Panc1 (cell line): ENCODE data around the gene ERLEC1. TPM values are rescaled to one million over a fixed set of nuclear protein-coding genes. Genes with fewer than 3 reads are reported as not detected.

Experiments
- ATAC-seq: fragments of 200-7000 bp; cut with Tn5 transposase; 2 replicates; pipeline ENCODE4 v1.9.1; 2020; ENCODE audit warnings: mild to moderate bottlenecking, moderate library complexity
- BruUV-seq: library from RNA; stranded (reverse); fragments of 400-500 nt; replicated peaks from 2 replicates; lab custom pipeline; 2021; lab: Mats Ljungman, UMichigan
- CTCF ChIA-PET: fragments of 300-600 bp; sonication (Branson Sonifier 250); formaldehyde crosslinking; loops from one replicate; lab custom pipeline; 2022; ENCODE audit warnings: antibody characterized with exemption; lab: Charles Lee
- POLR2A ChIA-PET: fragments of 300-600 bp; sonication (Branson Sonifier 250); formaldehyde crosslinking; loops from one replicate; lab custom pipeline; 2022; ENCODE audit warnings: antibody characterized with exemption; lab: Charles Lee
- DNase-seq: peaks from one replicate; pipeline ENCODE4 v3.0.0-alpha.2; 2010; ENCODE audit warnings: low read depth, low spot score
- H3K27ac ChIP-seq: 2 replicates; pipeline ENCODE4 v1.5.1; 2011; ENCODE audit warnings: mild to moderate bottlenecking, low read length, inconsistent platforms
- H3K27me3 ChIP-seq: fragments of 200-500 bp; sonication (Bioruptor generic); 2 replicates; pipeline ENCODE4 v1.6.0; 2014; ENCODE audit warnings: low read length, inconsistent platforms; ENCODE audit not compliant: control insufficient read depth, insufficient read depth
- H3K36me3 ChIP-seq: fragments of 200-500 bp; sonication (Bioruptor generic); 2 replicates; pipeline ENCODE4 v1.5.1; 2014; ENCODE audit warnings: inconsistent platforms, mild to moderate bottlenecking, low read length, moderate library complexity; ENCODE audit not compliant: control insufficient read depth, insufficient read depth
- H3K4me1 ChIP-seq: 2 replicates; pipeline ENCODE4 v1.5.1; 2011; ENCODE audit warnings: inconsistent platforms, mild to moderate bottlenecking, low read length, moderate library complexity; ENCODE audit not compliant: control insufficient read depth, insufficient read depth
- H3K4me3 ChIP-seq, 2 experiments: 2 replicates each; pipeline ENCODE4 v1.5.1; 2011 to 2012; ENCODE audit warnings: low read depth in 2 of 2, low read length in 2 of 2, mild to moderate bottlenecking in 2 of 2, inconsistent platforms in 1 of 2, moderate library complexity in 1 of 2
- H3K9me3 ChIP-seq: fragments of 200-500 bp; sonication (Bioruptor generic); 2 replicates; pipeline ENCODE4 v1.5.1; 2014; ENCODE audit warnings: low read depth, mild to moderate bottlenecking, inconsistent platforms, low read length, moderate library complexity; ENCODE audit not compliant: control insufficient read depth, insufficient read depth
- CTCF ChIP-seq: fragments of 450-650 bp; IDR thresholded peaks from 2 replicates; pipeline ENCODE4 v1.5.1; 2017; ENCODE audit warnings: mild to moderate bottlenecking
- POLR2AphosphoS5 ChIP-seq: IDR thresholded peaks from 2 replicates; pipeline ENCODE4 v1.6.1; 2012; ENCODE audit warnings: mild to moderate bottlenecking, low read depth, low read length, moderate library complexity
- REST ChIP-seq, 2 experiments: IDR thresholded peaks; 2 replicates each; pipeline ENCODE4 v1.6.1; 2011 to 2012; ENCODE audit warnings: low read depth in 2 of 2, control low read depth in 1 of 2, low read length in 1 of 2, mild to moderate bottlenecking in 1 of 2, moderate library complexity in 1 of 2; ENCODE audit not compliant: insufficient read depth in 1 of 2
- SIN3A ChIP-seq: IDR thresholded peaks from 2 replicates; pipeline ENCODE4 v1.6.1; 2012; ENCODE audit warnings: low read depth, mild to moderate bottlenecking, low read length, moderate library complexity, borderline replicate concordance; ENCODE audit not compliant: insufficient read depth
- TCF7L2 ChIP-seq: IDR thresholded peaks from 2 replicates; pipeline ENCODE4 v1.6.1; 2011; ENCODE audit warnings: mild to moderate bottlenecking, low read depth, low read length, inconsistent platforms
- in situ Hi-C: cut with HindIII; loops from 2 replicates; pipeline ENCODE4 v1.10.0; 2016; ENCODE audit warnings: low sequenced_read_pairs, low pct_unique_long_range_greater_than_20kb
- intact Hi-C: fragments of 100-400 bp; cut with micrococcal nuclease; formaldehyde crosslinking; loops from one replicate; pipeline ENCODE4 v1.10.0; 2022; ENCODE audit not compliant: unreplicated experiment
- total RNA-seq: library from RNA; stranded (reverse); gene quantifications from one replicate; pipeline ENCODE4 v1.2.1, GENCODE V29; 2021; ENCODE audit not compliant: unreplicated experiment

Gene ERLEC1
- total RNA-seq, 1 experiment from 2014 or later: 43.9 TPM

GRCh38 chr2:53777134-53777533, 9.7 kb upstream of the ERLEC1 start:
- DNase-seq (no peak), ATAC-seq (no peak)

GRCh38 chr2:53778536-53779162, 8.2 kb upstream of the ERLEC1 start:
- no peak overlapping the region for H3K27ac ChIP-seq
- in situ Hi-C loops (no loop called here), intact Hi-C loops (no loop called here)
- DNase-seq: no peak
- TF ChIP-seq TCF7L2: no peak
- no peak for TF ChIP-seq SIN3A
- TF ChIP-seq CTCF: no peak
- TF ChIP-seq POLR2AphosphoS5: no peak
- TF ChIP-seq REST (IDR thresholded peaks at IDR 0.05; ENCODE audit: insufficient read depth in 1 of 2, low read depth in 2 of 2, low read length in 1 of 2): no peak
- ATAC-seq: no peak
- no peaks in the 10 kb centered on the region for H3K27me3 ChIP-seq
- H3K4me3 ChIP-seq: no peak overlapping the region
- POLR2A ChIA-PET: interaction anchor here (0.6 kb wide), 1 partner anchor 10 kb away, joined by 4 read pairs; no protein-coding TSS in a partner anchor
- no TSS peak for BruUV-seq
- CTCF ChIA-PET: no interaction called here
- peaks cover 4% of the 10 kb centered on the region; the same call in 1 of the 2 replicates for H3K36me3 ChIP-seq
- no peaks in the 10 kb centered on the region for H3K4me1 ChIP-seq
- H3K9me3 ChIP-seq: no peaks in the 10 kb centered on the region

More at GRCh38 chr2:53777134-53777533, 9.7 kb upstream of the ERLEC1 start:
- H3K36me3 ChIP-seq: peaks cover 4% of the 10 kb centered on the region; the same call in 1 of the 2 replicates
- in situ Hi-C loops: no loop called here
- BruUV-seq: no TSS peak
- H3K4me3 ChIP-seq: no peak overlapping the region
- H3K4me1 ChIP-seq: no peaks in the 10 kb centered on the region
- H3K27ac ChIP-seq: no peak overlapping the region
- POLR2A ChIA-PET: no interaction called here
- CTCF ChIA-PET: no interaction called here
- intact Hi-C loops: no loop called here
- no peaks in the 10 kb centered on the region for H3K9me3 ChIP-seq
- no peaks in the 10 kb centered on the region for H3K27me3 ChIP-seq
- TF ChIP-seq REST (IDR thresholded peaks at IDR 0.05; ENCODE audit: insufficient read depth in 1 of 2, low read depth in 2 of 2, low read length in 1 of 2) (no peak), POLR2AphosphoS5 (no peak), SIN3A (no peak), CTCF (no peak), TCF7L2 (no peak)
